Measurements from ENCODE around the gene NOLC1. TPM values are rescaled to one million over a fixed set of nuclear protein-coding genes. Genes with fewer than 3 reads are reported as not detected.

The NOLC1 gene
- total RNA-seq, 8 experiments from 2014 or later, result 63.5 to 149 (median 98.3) TPM

GRCh38 chr10:102117391-102118159, 34.6 kb upstream of the NOLC1 start:
- H3K27ac ChIP-seq, result peak overlapping the region; percentile 91 to 93
- H3K4me3 ChIP-seq, result peak overlapping the region; percentile 47 to 73 (median 53)
- ATAC-seq (replicated peaks in 6 of 8), result peak; percentile 3 to 54 (median 48)
- WGBS, 10 experiments, result 0 to 37% (median 20%) methylated on average over 1 to 4 of the region's 12 CpGs; no CpG with 5 or more reads in 7 of the 10 experiments
- in situ Hi-C loops (cut with MboI; ENCODE audit: low pct_unique_long_range_greater_than_20kb in 2 of 9, low sequenced_read_pairs in 9 of 9, unreplicated experiment in 9 of 9), result no loop called here
- H3K4me1 ChIP-seq (replicated peaks in 1 of 2), result peaks cover 46 to 52% of the 10 kb centered on the region in 2 donors

GRCh38 chr10:102118867-102119266, 33.3 kb upstream of the NOLC1 start:
- WGBS, 10 experiments, result 0 to 4% (median 0%) methylated on average over 1 to 3 of the region's 6 CpGs; no CpG with 5 or more reads in 7 of the 10 experiments
- Histone ChIP-seq H3K27ac (peak overlapping the region; percentile 91 to 93), H3K4me1 (replicated peaks in 1 of 2) (peaks cover 37 to 42% of the 10 kb centered on the region in 2 donors), H3K4me3 (peak overlapping the region; percentile 47 to 73 (median 53))
- ATAC-seq (replicated peaks in 6 of 8), result no peak
- in situ Hi-C loops (cut with MboI; ENCODE audit: low pct_unique_long_range_greater_than_20kb in 2 of 9, low sequenced_read_pairs in 9 of 9, unreplicated experiment in 9 of 9), result no loop called here

- in situ Hi-C loops (cut with MboI; ENCODE audit: low pct_unique_long_range_greater_than_20kb in 2 of 9, low sequenced_read_pairs in 9 of 9, unreplicated experiment in 9 of 9), result no loop called here
- WGBS, 10 experiments, result 0% methylated on average over 1 to 2 of the region's 22 CpGs; no CpG with 5 or more reads in 8 of the 10 experiments
- H3K4me1 ChIP-seq (replicated peaks in 1 of 2), result peaks cover 37 to 42% of the 10 kb centered on the region in 2 donors
- peak in 3 of 8 experiments; percentile 4 to 19 (median 12) for ATAC-seq (replicated peaks in 6 of 8)
- peak overlapping the region; percentile 47 to 73 (median 53) for H3K4me3 ChIP-seq
- H3K27ac ChIP-seq, result peak overlapping the region; percentile 94
These were observed 32.6 kb upstream of the NOLC1 start for GRCh38 chr10:102119417-102120141.

- peak; percentile 64 to 77 (median 67) for ATAC-seq (replicated peaks in 6 of 8)
- Histone ChIP-seq H3K4me1 (replicated peaks in 1 of 2) (peaks cover 34 to 39% of the 10 kb centered on the region in 2 donors), H3K27ac (peak within 1 kb of the TSS; percentile 94), H3K4me3 (peak within 1 kb of the TSS; percentile 47 to 73 (median 53))
- WGBS, 10 experiments, result 0% methylated on average over 4 of the region's 104 CpGs; no CpG with 5 or more reads in 9 of the 10 experiments
- in situ Hi-C loops (cut with MboI; ENCODE audit: low pct_unique_long_range_greater_than_20kb in 2 of 9, low sequenced_read_pairs in 9 of 9, unreplicated experiment in 9 of 9), result no loop called here
These were observed 31.8 kb upstream of the NOLC1 start, which contains the start of gene LDB1 for GRCh38 chr10:102120142-102120990. Gene LDB1, minus strand, starts transcription at chr10:102120368. Its CDS starts 258 bp downstream, at chr10:102120110.

GRCh38 chr10:102120991-102121738, 31.0 kb upstream of the NOLC1 start:
- Histone ChIP-seq H3K27ac (peak overlapping the region; percentile 94), H3K4me1 (replicated peaks in 1 of 2) (peaks cover 26 to 31% of the 10 kb centered on the region in 2 donors), H3K4me3 (peak overlapping the region; percentile 47 to 73 (median 53))
- ATAC-seq (replicated peaks in 6 of 8), result peak in 7 of 8 experiments; percentile 2 to 24 (median 10)
- 0 to 5% (median 0%) methylated on average over 2 to 8 of the region's 15 CpGs; no CpG with 5 or more reads in 4 of the 10 experiments for WGBS, 10 experiments
- in situ Hi-C loops (cut with MboI; ENCODE audit: low pct_unique_long_range_greater_than_20kb in 2 of 9, low sequenced_read_pairs in 9 of 9, unreplicated experiment in 9 of 9), result no loop called here

- Histone ChIP-seq H3K27ac (peak overlapping the region; percentile 94), H3K4me3 (peak overlapping the region; percentile 47 to 73 (median 53)), H3K4me1 (replicated peaks in 1 of 2) (peaks cover 21 to 24% of the 10 kb centered on the region in 2 donors)
- ATAC-seq (replicated peaks in 6 of 8), result no peak
- 50 to 80% (median 74%) methylated on average over 1 to 4 of the region's 6 CpGs; no CpG with 5 or more reads in 6 of the 10 experiments for WGBS, 10 experiments
- in situ Hi-C loops (cut with MboI; ENCODE audit: low pct_unique_long_range_greater_than_20kb in 2 of 9, low sequenced_read_pairs in 9 of 9, unreplicated experiment in 9 of 9), result no loop called here
These were observed 30.3 kb upstream of the NOLC1 start for GRCh38 chr10:102121739-102122372.

GRCh38 chr10:102122450-102122849, 29.7 kb upstream of the NOLC1 start:
- H3K4me3 ChIP-seq, result no peak overlapping the region
- H3K27ac ChIP-seq, result peak overlapping the region in 1 of 2 donors; percentile 94
- WGBS, 10 experiments, result 100% methylated on average over 1 of the region's 1 CpG; no CpG with 5 or more reads in 4 of the 10 experiments
- in situ Hi-C loops (cut with MboI; ENCODE audit: low pct_unique_long_range_greater_than_20kb in 2 of 9, low sequenced_read_pairs in 9 of 9, unreplicated experiment in 9 of 9), result no loop called here
- H3K4me1 ChIP-seq (replicated peaks in 1 of 2), result peaks cover 18 to 21% of the 10 kb centered on the region in 2 donors
- no peak for ATAC-seq (replicated peaks in 6 of 8)

- 100% methylated on average over 1 to 3 of the region's 3 CpGs; no CpG with 5 or more reads in 6 of the 10 experiments for WGBS, 10 experiments
- in situ Hi-C loops (cut with MboI; ENCODE audit: low pct_unique_long_range_greater_than_20kb in 2 of 9, low sequenced_read_pairs in 9 of 9, unreplicated experiment in 9 of 9), result no loop called here
- no peak for ATAC-seq (replicated peaks in 6 of 8)
These were observed 29.0 kb upstream of the NOLC1 start for GRCh38 chr10:102123223-102123622.

GRCh38 chr10:102131286-102132170, 20.7 kb upstream of the NOLC1 start:
- Histone ChIP-seq H3K27ac (no peak overlapping the region), H3K4me3 (no peak overlapping the region), H3K4me1 (replicated peaks in 1 of 2) (peaks cover 7 to 8% of the 10 kb centered on the region in 2 donors)
- WGBS, 10 experiments, result 53 to 100% (median 83%) methylated on average over 1 to 7 of the region's 8 CpGs; no CpG with 5 or more reads in 1 of the 10 experiments
- ATAC-seq (replicated peaks in 6 of 8), result no peak
- in situ Hi-C loops (cut with MboI; ENCODE audit: low pct_unique_long_range_greater_than_20kb in 2 of 9, low sequenced_read_pairs in 9 of 9, unreplicated experiment in 9 of 9), result no loop called here

More at GRCh38 chr10:102123223-102123622, 29.0 kb upstream of the NOLC1 start:
- H3K4me3 ChIP-seq, result no peak overlapping the region
- no peak overlapping the region for H3K27ac ChIP-seq
- H3K4me1 ChIP-seq (replicated peaks in 1 of 2), result peaks cover 14 to 17% of the 10 kb centered on the region in 2 donors

- 17 to 69% (median 40%) methylated on average over 4 to 8 of the region's 8 CpGs; no CpG with 5 or more reads in 1 of the 10 experiments for WGBS, 10 experiments
- ATAC-seq (replicated peaks in 6 of 8), result no peak
- in situ Hi-C loops (cut with MboI; ENCODE audit: low pct_unique_long_range_greater_than_20kb in 2 of 9, low sequenced_read_pairs in 9 of 9, unreplicated experiment in 9 of 9), result no loop called here
- Histone ChIP-seq H3K4me3 (peak overlapping the region; percentile 73 to 92 (median 80)), H3K4me1 (replicated peaks in 1 of 2) (peaks cover 7 to 8% of the 10 kb centered on the region in 2 donors), H3K27ac (no peak overlapping the region)
These were observed 20.0 kb upstream of the NOLC1 start for GRCh38 chr10:102132193-102132562.
